ENCODE results near the gene SMIM45.

DNA sequence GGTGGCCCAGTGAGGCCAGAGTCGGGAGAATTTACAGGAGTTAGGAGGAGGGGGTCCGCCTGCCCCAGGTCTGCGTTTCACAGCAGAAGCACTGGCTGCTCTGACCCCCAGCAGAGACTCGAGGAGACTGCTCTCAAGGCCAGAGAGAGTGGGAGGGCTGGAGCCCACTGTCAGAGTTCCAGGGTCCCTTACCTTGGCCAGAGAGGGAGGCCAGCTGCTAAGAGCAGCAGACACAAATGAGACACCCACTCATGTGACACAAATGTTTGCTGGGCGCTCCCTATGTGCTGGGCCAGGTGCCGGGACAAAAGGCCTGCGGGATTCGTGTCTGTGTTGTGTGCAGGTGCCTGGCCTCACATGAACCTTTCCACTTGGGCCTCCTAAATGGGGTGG is 22.5 kb upstream of the SMIM45 start:
- TF ChIP-seq, protein P1, sequence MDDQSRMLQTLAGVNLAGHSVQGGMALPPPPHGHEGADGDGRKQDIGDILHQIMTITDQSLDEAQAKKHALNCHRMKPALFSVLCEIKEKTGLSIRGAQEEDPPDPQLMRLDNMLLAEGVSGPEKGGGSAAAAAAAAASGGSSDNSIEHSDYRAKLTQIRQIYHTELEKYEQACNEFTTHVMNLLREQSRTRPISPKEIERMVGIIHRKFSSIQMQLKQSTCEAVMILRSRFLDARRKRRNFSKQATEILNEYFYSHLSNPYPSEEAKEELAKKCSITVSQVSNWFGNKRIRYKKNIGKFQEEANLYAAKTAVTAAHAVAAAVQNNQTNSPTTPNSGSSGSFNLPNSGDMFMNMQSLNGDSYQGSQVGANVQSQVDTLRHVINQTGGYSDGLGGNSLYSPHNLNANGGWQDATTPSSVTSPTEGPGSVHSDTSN (IDR thresholded peaks at IDR 0.05), result no peak
- TF ChIP-seq, protein P2, sequence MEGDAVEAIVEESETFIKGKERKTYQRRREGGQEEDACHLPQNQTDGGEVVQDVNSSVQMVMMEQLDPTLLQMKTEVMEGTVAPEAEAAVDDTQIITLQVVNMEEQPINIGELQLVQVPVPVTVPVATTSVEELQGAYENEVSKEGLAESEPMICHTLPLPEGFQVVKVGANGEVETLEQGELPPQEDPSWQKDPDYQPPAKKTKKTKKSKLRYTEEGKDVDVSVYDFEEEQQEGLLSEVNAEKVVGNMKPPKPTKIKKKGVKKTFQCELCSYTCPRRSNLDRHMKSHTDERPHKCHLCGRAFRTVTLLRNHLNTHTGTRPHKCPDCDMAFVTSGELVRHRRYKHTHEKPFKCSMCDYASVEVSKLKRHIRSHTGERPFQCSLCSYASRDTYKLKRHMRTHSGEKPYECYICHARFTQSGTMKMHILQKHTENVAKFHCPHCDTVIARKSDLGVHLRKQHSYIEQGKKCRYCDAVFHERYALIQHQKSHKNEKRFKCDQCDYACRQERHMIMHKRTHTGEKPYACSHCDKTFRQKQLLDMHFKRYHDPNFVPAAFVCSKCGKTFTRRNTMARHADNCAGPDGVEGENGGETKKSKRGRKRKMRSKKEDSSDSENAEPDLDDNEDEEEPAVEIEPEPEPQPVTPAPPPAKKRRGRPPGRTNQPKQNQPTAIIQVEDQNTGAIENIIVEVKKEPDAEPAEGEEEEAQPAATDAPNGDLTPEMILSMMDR (IDR thresholded peaks at IDR 0.05), result no peak

Data from SK-N-SH (cell line).